Keratinocyte (primary cell): Measurements from ENCODE around the gene CLCN4.

ENCODE experiments used
- EZH2 ChIP-seq: IDR thresholded peaks from one replicate; pipeline ENCODE4 v1.6.1; 2012; ENCODE audit warnings: inconsistent platforms, mild to moderate bottlenecking, low read length, moderate library complexity
- TF ChIP-seq, protein P1 (sequence below), 3 experiments: IDR thresholded peaks in 1 of 3; conservative IDR thresholded peaks in 1 of 3; optimal IDR thresholded peaks in 1 of 3; 2 replicates in 2 of 3; 3 replicates in 1 of 3; pipeline versions ENCODE3 to v1.5.1; 2011; ENCODE audit warnings: low read length in 3 of 3, mild to moderate bottlenecking in 3 of 3, moderate library complexity in 2 of 3, control low read depth in 1 of 3, inconsistent platforms in 1 of 3; ENCODE audit not compliant: insufficient read depth in 2 of 3; ENCODE audit errors: extremely low read depth in 1 of 3

GRCh38 chrX:10187421-10187820, 30.6 kb downstream of the CLCN4 start:
- TF ChIP-seq, protein P1, sequence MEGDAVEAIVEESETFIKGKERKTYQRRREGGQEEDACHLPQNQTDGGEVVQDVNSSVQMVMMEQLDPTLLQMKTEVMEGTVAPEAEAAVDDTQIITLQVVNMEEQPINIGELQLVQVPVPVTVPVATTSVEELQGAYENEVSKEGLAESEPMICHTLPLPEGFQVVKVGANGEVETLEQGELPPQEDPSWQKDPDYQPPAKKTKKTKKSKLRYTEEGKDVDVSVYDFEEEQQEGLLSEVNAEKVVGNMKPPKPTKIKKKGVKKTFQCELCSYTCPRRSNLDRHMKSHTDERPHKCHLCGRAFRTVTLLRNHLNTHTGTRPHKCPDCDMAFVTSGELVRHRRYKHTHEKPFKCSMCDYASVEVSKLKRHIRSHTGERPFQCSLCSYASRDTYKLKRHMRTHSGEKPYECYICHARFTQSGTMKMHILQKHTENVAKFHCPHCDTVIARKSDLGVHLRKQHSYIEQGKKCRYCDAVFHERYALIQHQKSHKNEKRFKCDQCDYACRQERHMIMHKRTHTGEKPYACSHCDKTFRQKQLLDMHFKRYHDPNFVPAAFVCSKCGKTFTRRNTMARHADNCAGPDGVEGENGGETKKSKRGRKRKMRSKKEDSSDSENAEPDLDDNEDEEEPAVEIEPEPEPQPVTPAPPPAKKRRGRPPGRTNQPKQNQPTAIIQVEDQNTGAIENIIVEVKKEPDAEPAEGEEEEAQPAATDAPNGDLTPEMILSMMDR (optimal IDR thresholded peaks at IDR 0.05 in 1 of 3, IDR thresholded peaks at IDR 0.05 in 1 of 3, conservative IDR thresholded peaks at IDR 0.05 in 1 of 3; ENCODE audit: extremely low read depth in 1 of 3, insufficient read depth in 2 of 3, low read length in 3 of 3) = no peak
- no peak for TF ChIP-seq EZH2
